Liver (tissue), 3 donors: ENCODE measurements around the gene SGK2.

Experiments
- EGR1 ChIP-seq, 2 donors: IDR thresholded peaks; 2 replicates each; pipeline ENCODE4 v1.6.1; 2016 to 2018; ENCODE audit warnings: antibody characterized with exemption in 2 of 2, low read depth in 2 of 2
- FOXA2 ChIP-seq: IDR thresholded peaks from 2 replicates; pipeline ENCODE4 v1.6.1; 2016; ENCODE audit warnings: antibody characterized with exemption
- GABPA ChIP-seq, 2 donors: IDR thresholded peaks in 1 of 2; conservative IDR thresholded peaks in 1 of 2; 2 replicates each; pipeline ENCODE4 v1.6.1; 2016; ENCODE audit warnings: antibody characterized with exemption in 2 of 2, mild to moderate bottlenecking in 1 of 2, moderate library complexity in 1 of 2
- HNF4G ChIP-seq: IDR thresholded peaks from 2 replicates; pipeline ENCODE4 v1.6.1; 2016; ENCODE audit warnings: antibody characterized with exemption
- JUND ChIP-seq, 2 donors: IDR thresholded peaks; 2 replicates each; pipeline ENCODE4 v1.6.1; 2016; ENCODE audit warnings: antibody characterized with exemption in 2 of 2
- RAD21 ChIP-seq, 2 donors: IDR thresholded peaks; 2 replicates each; pipeline ENCODE4 v1.6.1; 2016; ENCODE audit warnings: antibody characterized with exemption in 2 of 2, mild to moderate bottlenecking in 2 of 2
- SP1 ChIP-seq: IDR thresholded peaks from 2 replicates; pipeline ENCODE4 v1.6.1; 2018; ENCODE audit warnings: antibody characterized with exemption, mild to moderate bottlenecking
- TAF1 ChIP-seq: conservative IDR thresholded peaks from 2 replicates; pipeline ENCODE4 v1.6.1; 2016; ENCODE audit warnings: antibody characterized with exemption, mild to moderate bottlenecking
- YY1 ChIP-seq: IDR thresholded peaks from 2 replicates; pipeline ENCODE4 v1.6.1; 2016; ENCODE audit warnings: antibody characterized with exemption, mild to moderate bottlenecking
- TF ChIP-seq, protein P1 (sequence below): fragments of 150-350 bp; IDR thresholded peaks from 2 replicates; pipeline ENCODE4 v1.5.1; 2017; ENCODE audit warnings: improper control_type of control experiment, low read depth, low read length; ENCODE audit not compliant: missing input control
- TF ChIP-seq, protein P2 (sequence below): IDR thresholded peaks from 2 replicates; pipeline ENCODE4 v1.6.1; 2016; ENCODE audit warnings: antibody characterized with exemption
- TF ChIP-seq, protein P3 (sequence below): IDR thresholded peaks from 2 replicates; pipeline ENCODE4 v1.6.1; 2016; ENCODE audit warnings: antibody characterized with exemption, mild to moderate bottlenecking
- TF ChIP-seq, protein P4 (sequence below): IDR thresholded peaks from 2 replicates; pipeline ENCODE4 v1.6.1; 2016; ENCODE audit warnings: antibody characterized with exemption
- TF ChIP-seq, protein P5 (sequence below): IDR thresholded peaks from 2 replicates; pipeline ENCODE4 v1.6.1; 2016; ENCODE audit warnings: antibody characterized with exemption
- donor health status: healthy.
- donor health status: healthy.

DNA sequence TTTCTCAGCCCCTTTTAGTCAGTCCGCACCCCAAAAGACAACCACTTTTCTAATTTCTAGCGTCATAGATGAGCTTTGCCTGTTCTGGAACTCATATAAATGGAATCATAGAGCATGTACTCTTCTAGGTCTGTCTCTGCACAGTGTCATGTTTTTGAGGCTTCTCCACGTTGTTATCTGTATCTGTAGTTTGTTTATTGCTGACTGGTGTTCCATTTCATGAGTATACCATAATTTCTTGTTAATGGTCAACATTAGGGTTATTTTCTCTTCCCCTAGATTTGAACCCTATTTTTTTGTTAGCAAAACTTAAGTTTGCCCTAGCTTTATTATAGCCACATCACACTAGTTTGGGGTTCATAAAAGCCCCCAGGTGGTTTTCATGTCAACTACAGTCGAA, 16.2 kb upstream of the SGK2 start:
- TF ChIP-seq YY1 (no peak), GABPA (IDR thresholded peaks at IDR 0.05 in 1 of 2, conservative IDR thresholded peaks at IDR 0.05 in 1 of 2) (no peak), SP1 (no peak), JUND (IDR thresholded peaks at IDR 0.05) (no peak), TAF1 (no peak), RAD21 (IDR thresholded peaks at IDR 0.05) (no peak), EGR1 (IDR thresholded peaks at IDR 0.05; ENCODE audit: low read depth in 2 of 2) (no peak), FOXA2 (no peak), HNF4G (no peak)
- TF ChIP-seq, protein P1, sequence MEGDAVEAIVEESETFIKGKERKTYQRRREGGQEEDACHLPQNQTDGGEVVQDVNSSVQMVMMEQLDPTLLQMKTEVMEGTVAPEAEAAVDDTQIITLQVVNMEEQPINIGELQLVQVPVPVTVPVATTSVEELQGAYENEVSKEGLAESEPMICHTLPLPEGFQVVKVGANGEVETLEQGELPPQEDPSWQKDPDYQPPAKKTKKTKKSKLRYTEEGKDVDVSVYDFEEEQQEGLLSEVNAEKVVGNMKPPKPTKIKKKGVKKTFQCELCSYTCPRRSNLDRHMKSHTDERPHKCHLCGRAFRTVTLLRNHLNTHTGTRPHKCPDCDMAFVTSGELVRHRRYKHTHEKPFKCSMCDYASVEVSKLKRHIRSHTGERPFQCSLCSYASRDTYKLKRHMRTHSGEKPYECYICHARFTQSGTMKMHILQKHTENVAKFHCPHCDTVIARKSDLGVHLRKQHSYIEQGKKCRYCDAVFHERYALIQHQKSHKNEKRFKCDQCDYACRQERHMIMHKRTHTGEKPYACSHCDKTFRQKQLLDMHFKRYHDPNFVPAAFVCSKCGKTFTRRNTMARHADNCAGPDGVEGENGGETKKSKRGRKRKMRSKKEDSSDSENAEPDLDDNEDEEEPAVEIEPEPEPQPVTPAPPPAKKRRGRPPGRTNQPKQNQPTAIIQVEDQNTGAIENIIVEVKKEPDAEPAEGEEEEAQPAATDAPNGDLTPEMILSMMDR, result no peak
- TF ChIP-seq, protein P2, sequence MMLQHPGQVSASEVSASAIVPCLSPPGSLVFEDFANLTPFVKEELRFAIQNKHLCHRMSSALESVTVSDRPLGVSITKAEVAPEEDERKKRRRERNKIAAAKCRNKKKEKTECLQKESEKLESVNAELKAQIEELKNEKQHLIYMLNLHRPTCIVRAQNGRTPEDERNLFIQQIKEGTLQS, result no peak
- TF ChIP-seq, protein P3, sequence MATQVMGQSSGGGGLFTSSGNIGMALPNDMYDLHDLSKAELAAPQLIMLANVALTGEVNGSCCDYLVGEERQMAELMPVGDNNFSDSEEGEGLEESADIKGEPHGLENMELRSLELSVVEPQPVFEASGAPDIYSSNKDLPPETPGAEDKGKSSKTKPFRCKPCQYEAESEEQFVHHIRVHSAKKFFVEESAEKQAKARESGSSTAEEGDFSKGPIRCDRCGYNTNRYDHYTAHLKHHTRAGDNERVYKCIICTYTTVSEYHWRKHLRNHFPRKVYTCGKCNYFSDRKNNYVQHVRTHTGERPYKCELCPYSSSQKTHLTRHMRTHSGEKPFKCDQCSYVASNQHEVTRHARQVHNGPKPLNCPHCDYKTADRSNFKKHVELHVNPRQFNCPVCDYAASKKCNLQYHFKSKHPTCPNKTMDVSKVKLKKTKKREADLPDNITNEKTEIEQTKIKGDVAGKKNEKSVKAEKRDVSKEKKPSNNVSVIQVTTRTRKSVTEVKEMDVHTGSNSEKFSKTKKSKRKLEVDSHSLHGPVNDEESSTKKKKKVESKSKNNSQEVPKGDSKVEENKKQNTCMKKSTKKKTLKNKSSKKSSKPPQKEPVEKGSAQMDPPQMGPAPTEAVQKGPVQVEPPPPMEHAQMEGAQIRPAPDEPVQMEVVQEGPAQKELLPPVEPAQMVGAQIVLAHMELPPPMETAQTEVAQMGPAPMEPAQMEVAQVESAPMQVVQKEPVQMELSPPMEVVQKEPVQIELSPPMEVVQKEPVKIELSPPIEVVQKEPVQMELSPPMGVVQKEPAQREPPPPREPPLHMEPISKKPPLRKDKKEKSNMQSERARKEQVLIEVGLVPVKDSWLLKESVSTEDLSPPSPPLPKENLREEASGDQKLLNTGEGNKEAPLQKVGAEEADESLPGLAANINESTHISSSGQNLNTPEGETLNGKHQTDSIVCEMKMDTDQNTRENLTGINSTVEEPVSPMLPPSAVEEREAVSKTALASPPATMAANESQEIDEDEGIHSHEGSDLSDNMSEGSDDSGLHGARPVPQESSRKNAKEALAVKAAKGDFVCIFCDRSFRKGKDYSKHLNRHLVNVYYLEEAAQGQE, result no peak
- TF ChIP-seq, protein P4, sequence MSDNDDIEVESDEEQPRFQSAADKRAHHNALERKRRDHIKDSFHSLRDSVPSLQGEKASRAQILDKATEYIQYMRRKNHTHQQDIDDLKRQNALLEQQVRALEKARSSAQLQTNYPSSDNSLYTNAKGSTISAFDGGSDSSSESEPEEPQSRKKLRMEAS, result no peak
- TF ChIP-seq, protein P5, sequence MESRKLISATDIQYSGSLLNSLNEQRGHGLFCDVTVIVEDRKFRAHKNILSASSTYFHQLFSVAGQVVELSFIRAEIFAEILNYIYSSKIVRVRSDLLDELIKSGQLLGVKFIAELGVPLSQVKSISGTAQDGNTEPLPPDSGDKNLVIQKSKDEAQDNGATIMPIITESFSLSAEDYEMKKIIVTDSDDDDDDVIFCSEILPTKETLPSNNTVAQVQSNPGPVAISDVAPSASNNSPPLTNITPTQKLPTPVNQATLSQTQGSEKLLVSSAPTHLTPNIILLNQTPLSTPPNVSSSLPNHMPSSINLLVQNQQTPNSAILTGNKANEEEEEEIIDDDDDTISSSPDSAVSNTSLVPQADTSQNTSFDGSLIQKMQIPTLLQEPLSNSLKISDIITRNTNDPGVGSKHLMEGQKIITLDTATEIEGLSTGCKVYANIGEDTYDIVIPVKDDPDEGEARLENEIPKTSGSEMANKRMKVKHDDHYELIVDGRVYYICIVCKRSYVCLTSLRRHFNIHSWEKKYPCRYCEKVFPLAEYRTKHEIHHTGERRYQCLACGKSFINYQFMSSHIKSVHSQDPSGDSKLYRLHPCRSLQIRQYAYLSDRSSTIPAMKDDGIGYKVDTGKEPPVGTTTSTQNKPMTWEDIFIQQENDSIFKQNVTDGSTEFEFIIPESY, result no peak
